Smooth muscle cell (in vitro differentiated cells): ENCODE measurements around the gene CCDC148. TPM values are rescaled to one million over a fixed set of nuclear protein-coding genes. Genes with fewer than 3 reads are reported as not detected.

ENCODE experiments used
- DNase-seq: peaks from one replicate; lab custom pipeline; 2025; ENCODE audit not compliant: unreplicated experiment; lab: John Stamatoyannopoulos, UW
- H2AFZ ChIP-seq: fragments of 200-600 bp; sonication (generic); 2 replicates; pipeline ENCODE4 v1.6.0; 2016; ENCODE audit warnings: antibody characterized with exemption, low read depth, mild to moderate bottlenecking
- H3F3A ChIP-seq: fragments of 200-600 bp; sonication (generic); 2 replicates; pipeline ENCODE4 v1.6.0; 2017; ENCODE audit warnings: antibody characterized with exemption, low read depth
- H3K27ac ChIP-seq: fragments of 200-600 bp; sonication (generic); 2 replicates; pipeline ENCODE4 v1.5.1; 2016; ENCODE audit warnings: low read depth, mild to moderate bottlenecking
- H3K27me3 ChIP-seq: fragments of 200-600 bp; sonication (generic); 2 replicates; pipeline ENCODE4 v1.6.1; 2016; ENCODE audit warnings: low read depth, mild to moderate bottlenecking
- H3K36me3 ChIP-seq: fragments of 200-600 bp; sonication (generic); 2 replicates; pipeline ENCODE4 v1.5.1; 2016; ENCODE audit warnings: low read depth
- H3K4me1 ChIP-seq: fragments of 200-600 bp; sonication (generic); 2 replicates; pipeline ENCODE4 v1.5.1; 2016; ENCODE audit warnings: low read depth
- H3K4me2 ChIP-seq: fragments of 200-600 bp; sonication (generic); 2 replicates; pipeline ENCODE4 v1.6.0; 2016; ENCODE audit warnings: mild to moderate bottlenecking
- H3K4me3 ChIP-seq: fragments of 200-600 bp; sonication (generic); 2 replicates; pipeline ENCODE4 v1.5.1; 2016; ENCODE audit warnings: mild to moderate bottlenecking
- H3K79me2 ChIP-seq: fragments of 200-600 bp; sonication (generic); 2 replicates; pipeline ENCODE4 v1.6.0; 2016; ENCODE audit warnings: low read depth, mild to moderate bottlenecking
- H3K9ac ChIP-seq: fragments of 200-600 bp; sonication (generic); 2 replicates; pipeline ENCODE4 v1.6.0; 2016; ENCODE audit warnings: low read depth
- H3K9me3 ChIP-seq: fragments of 200-600 bp; sonication (generic); replicated peaks from 2 replicates; pipeline ENCODE4 v1.5.1; 2016; ENCODE audit warnings: low read depth
- H4K20me1 ChIP-seq: fragments of 200-600 bp; sonication (generic); 2 replicates; pipeline ENCODE4 v1.6.0; 2016; ENCODE audit warnings: low read depth
- WGBS: methylation state at CpG from one replicate; pipeline ENCODE4 v1.1.7; 2016; ENCODE audit warnings: low lambda C conversion rate; 5-methylcytosine and 5-hydroxymethylcytosine counted together
- polyA plus RNA-seq: library from polyadenylated mRNA; unstranded; fragments of >200 nt; fragmentation: Nextera tagmentation; extraction: Ambion mirVana; gene quantifications from 2 replicates; pipeline ENCODE4 v1.2.1, GENCODE V29; 2016
- total RNA-seq: library from RNA; depleted of rRNA; stranded (reverse); fragments of >200 nt; gene quantifications from 2 replicates; pipeline ENCODE4 v1.2.3, GENCODE V29; 2014
- TF ChIP-seq, protein P1 (sequence below): fragments of 200-600 bp; sonication (generic); IDR thresholded peaks from 2 replicates; pipeline ENCODE4 v1.5.1; 2017; ENCODE audit warnings: borderline replicate concordance, mild to moderate bottlenecking, antibody characterized with exemption; ENCODE audit not compliant: insufficient read depth, poor library complexity, severe bottlenecking

The CCDC148 gene
- total and polyA plus RNA-seq, 2 experiments from 2014 or later = 0.09 TPM; not detected in 1

- H3K9me3 ChIP-seq = peaks cover 4% of the 10 kb centered on the region
- no peak for DNase-seq
Observed at GRCh38 chr2:158403237-158403636, 53.3 kb downstream of the CCDC148 start.

GRCh38 chr2:158402665-158403064 is 53.9 kb downstream of the CCDC148 start:
- Histone ChIP-seq H3K79me2 (no peaks in the 10 kb centered on the region), H3K4me3 (no peak overlapping the region)
- WGBS = 64% methylated on average over 2 of the region's 2 CpGs

More at GRCh38 chr2:158403237-158403636, 53.3 kb downstream of the CCDC148 start:
- no peak overlapping the region for H3K9ac ChIP-seq
- whole genome bisulfite sequencing = 97% methylated on average over 1 of the region's 1 CpG
- no peak overlapping the region for H3K27ac ChIP-seq
- H3K36me3 ChIP-seq = no peaks in the 10 kb centered on the region
- H3K4me3 ChIP-seq = no peak overlapping the region
- H4K20me1 ChIP-seq = no peaks in the 10 kb centered on the region
- H3K4me2 ChIP-seq = no peak overlapping the region
- no peaks in the 10 kb centered on the region for H3K79me2 ChIP-seq
- H3K27me3 ChIP-seq = no peaks in the 10 kb centered on the region
- TF ChIP-seq, protein P1, sequence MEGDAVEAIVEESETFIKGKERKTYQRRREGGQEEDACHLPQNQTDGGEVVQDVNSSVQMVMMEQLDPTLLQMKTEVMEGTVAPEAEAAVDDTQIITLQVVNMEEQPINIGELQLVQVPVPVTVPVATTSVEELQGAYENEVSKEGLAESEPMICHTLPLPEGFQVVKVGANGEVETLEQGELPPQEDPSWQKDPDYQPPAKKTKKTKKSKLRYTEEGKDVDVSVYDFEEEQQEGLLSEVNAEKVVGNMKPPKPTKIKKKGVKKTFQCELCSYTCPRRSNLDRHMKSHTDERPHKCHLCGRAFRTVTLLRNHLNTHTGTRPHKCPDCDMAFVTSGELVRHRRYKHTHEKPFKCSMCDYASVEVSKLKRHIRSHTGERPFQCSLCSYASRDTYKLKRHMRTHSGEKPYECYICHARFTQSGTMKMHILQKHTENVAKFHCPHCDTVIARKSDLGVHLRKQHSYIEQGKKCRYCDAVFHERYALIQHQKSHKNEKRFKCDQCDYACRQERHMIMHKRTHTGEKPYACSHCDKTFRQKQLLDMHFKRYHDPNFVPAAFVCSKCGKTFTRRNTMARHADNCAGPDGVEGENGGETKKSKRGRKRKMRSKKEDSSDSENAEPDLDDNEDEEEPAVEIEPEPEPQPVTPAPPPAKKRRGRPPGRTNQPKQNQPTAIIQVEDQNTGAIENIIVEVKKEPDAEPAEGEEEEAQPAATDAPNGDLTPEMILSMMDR = no peak
- H3K4me1 ChIP-seq = no peaks in the 10 kb centered on the region
- H2AFZ ChIP-seq = no peak overlapping the region
- H3F3A ChIP-seq = no peaks in the 10 kb centered on the region

DNA sequence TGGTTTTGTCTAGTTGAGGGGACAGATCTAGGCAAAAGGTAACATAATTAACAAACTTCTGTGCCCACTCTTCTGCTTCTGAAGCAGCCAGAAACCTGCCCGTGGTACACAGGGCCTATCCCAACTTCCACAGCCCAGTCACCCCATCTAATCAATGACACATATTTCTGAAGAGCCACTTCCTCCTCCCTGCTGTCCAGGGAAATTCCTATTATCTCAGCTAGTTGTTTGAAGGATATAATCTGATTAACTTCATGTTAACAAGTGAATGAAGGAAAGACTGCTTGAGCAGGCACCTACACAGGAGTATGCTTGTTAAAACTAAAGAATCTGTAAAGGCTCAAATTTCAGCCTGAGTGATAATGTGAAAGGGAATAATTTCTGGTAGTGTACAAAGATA is 61.4 kb downstream of the CCDC148 start:
- no peak for DNase-seq
- no peaks in the 10 kb centered on the region for H3F3A ChIP-seq
- TF ChIP-seq, protein P1 = no peak
- peaks cover 15% of the 10 kb centered on the region for H3K4me1 ChIP-seq
- no peaks in the 10 kb centered on the region for H3K27me3 ChIP-seq
- no peak overlapping the region for H3K9ac ChIP-seq
- WGBS = 85% methylated on average over 1 of the region's 1 CpG
- peaks cover 3% of the 10 kb centered on the region for H3K9me3 ChIP-seq
- H3K4me3 ChIP-seq = no peak overlapping the region
- no peaks in the 10 kb centered on the region for H3K79me2 ChIP-seq
- no peak overlapping the region for H3K27ac ChIP-seq
- no peak overlapping the region for H3K4me2 ChIP-seq
- no peak overlapping the region for H2AFZ ChIP-seq
- no peaks in the 10 kb centered on the region for H3K36me3 ChIP-seq
- no peaks in the 10 kb centered on the region for H4K20me1 ChIP-seq

More at GRCh38 chr2:158402665-158403064, 53.9 kb downstream of the CCDC148 start:
- H2AFZ ChIP-seq = no peak overlapping the region
- no peaks in the 10 kb centered on the region for H3K4me1 ChIP-seq
- no peak overlapping the region for H3K9ac ChIP-seq
- H3K27ac ChIP-seq = no peak overlapping the region
- no peak for DNase-seq
- H4K20me1 ChIP-seq = no peaks in the 10 kb centered on the region
- H3K4me2 ChIP-seq = no peak overlapping the region
- TF ChIP-seq, protein P1 = no peak
- peaks cover 4% of the 10 kb centered on the region for H3K9me3 ChIP-seq
- no peaks in the 10 kb centered on the region for H3F3A ChIP-seq
- H3K27me3 ChIP-seq = no peaks in the 10 kb centered on the region
- H3K36me3 ChIP-seq = no peaks in the 10 kb centered on the region

DNA sequence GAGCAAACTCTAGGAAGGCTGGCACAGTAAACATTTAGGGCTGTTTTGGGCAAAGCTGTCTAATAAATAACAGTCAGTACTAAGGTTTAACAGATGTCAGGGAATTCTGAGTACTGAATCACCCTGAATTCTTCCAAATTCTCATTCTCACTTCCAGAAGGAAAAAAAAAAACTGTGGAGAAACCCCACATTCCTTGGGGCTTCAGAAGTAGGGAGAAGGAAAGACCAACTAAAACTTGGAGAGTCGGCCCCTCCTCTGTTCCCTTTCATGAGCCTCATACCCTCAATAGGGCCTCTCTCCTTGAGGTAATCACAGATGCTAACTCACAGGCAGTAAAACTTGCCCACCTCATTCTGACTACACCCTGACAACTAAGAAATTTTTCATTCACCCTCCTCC is 62.1 kb downstream of the CCDC148 start:
- no peak overlapping the region for H2AFZ ChIP-seq
- peaks cover 15% of the 10 kb centered on the region for H3K4me1 ChIP-seq
- H3K4me2 ChIP-seq = no peak overlapping the region
- H3F3A ChIP-seq = no peaks in the 10 kb centered on the region
- WGBS = 79% methylated on average over 1 of the region's 1 CpG
- no peaks in the 10 kb centered on the region for H3K79me2 ChIP-seq
- H3K4me3 ChIP-seq = no peak overlapping the region
- no peak overlapping the region for H3K27ac ChIP-seq
- DNase-seq = no peak
- no peaks in the 10 kb centered on the region for H3K27me3 ChIP-seq
- H3K36me3 ChIP-seq = no peaks in the 10 kb centered on the region
- no peaks in the 10 kb centered on the region for H4K20me1 ChIP-seq
- H3K9ac ChIP-seq = no peak overlapping the region
- no peaks in the 10 kb centered on the region for H3K9me3 ChIP-seq
- TF ChIP-seq, protein P1 = no peak
